ENCODE measurements around the gene PRR23E.

PRR23E gene

DNA sequence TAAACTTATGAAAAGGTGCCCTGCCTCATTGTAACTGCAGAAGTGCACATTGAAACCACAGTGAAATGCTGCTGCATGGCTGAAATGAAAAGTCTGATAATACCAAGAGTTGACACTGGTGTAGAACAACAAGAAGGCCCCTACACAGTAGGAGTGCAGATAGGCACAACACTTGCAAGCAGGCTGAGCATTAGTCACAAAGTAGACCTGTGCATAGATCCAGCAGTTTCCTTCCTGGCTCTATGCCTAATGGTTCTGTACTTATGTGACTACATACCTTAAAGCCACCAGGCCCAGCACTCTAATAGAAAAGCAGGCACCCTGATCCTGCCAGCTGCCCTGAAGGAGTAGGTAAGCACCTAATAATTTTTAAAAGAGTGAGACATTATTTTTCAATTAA, 41.8 kb downstream of the PRR23E start:
- no peak for DNase-seq

DNA sequence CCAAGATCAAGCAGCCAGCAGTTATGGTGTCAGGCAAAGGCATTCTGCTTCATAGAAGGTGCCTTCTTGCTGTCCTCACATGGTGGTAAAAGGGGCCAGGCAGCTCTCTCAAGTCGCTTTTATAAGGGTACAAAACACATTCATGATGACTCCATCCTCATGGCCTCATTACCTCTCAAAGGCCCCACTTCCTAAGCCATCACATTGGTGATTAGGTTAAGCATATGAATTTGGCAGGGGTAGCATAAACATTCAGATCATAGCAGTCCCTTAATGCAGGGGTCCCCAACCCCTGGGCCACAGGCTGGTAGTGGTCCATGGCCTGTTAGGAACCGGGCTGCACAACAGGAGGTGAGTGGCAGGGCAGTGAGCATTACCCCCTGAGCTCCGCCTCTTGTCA, 42.8 kb downstream of the PRR23E start:
- DNase-seq, result no peak

- no peak for DNase-seq
Measured at GRCh38 chr3:127237835-127238234, 44.9 kb downstream of the PRR23E start.

- no peak for DNase-seq
Measured at GRCh38 chr3:127238602-127239001, 45.7 kb downstream of the PRR23E start.

GRCh38 chr3:127247292-127247691, 54.4 kb downstream of the PRR23E start:
- DNase-seq, result no peak

Data from stimulated activated CD4-positive, alpha-beta T cell treated with anti-CD3 and anti-CD28 coated beads, Interleukin-1b, Interleukin-23, amount 100 ng/mL, for 48 hours (primary cell).